ENCODE results near the gene DDI1.
"Not testable (repeated sequence)": the region's sequence is repeated elsewhere in the genome, so short reads cannot be mapped to it uniquely, and the experiment has no call there.

The DDI1 gene

GRCh38 chr11:104043142-104043541 is 6.7 kb downstream of the DDI1 start:
- FAIRE-seq, result no peak

DNA sequence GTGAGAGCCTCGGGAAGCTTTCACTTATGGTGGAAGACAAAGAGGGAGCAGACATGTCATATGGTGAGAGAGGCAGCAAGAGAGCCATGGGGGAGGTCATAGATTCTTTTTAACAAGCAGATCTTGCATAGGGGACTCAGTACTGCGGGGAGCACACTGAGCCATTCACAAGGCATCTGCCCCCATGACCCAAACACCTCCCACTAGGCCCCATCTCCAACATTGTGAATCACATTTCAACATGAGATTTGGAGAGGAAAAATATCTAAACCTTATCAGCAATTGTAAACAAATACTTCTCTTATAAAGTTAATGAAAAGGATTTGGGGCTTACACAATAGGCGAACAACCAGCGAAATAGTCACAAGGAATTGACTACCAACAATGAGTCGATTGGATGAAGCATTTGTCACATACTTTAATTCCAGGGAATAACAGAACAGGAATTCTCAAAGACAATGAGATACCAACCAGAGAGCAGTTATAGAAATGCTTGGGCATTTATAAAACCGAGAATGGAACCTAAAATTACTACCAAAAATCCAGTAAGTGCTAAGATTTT is 7.3 kb downstream of the DDI1 start:
- FAIRE-seq, result no peak

DNA sequence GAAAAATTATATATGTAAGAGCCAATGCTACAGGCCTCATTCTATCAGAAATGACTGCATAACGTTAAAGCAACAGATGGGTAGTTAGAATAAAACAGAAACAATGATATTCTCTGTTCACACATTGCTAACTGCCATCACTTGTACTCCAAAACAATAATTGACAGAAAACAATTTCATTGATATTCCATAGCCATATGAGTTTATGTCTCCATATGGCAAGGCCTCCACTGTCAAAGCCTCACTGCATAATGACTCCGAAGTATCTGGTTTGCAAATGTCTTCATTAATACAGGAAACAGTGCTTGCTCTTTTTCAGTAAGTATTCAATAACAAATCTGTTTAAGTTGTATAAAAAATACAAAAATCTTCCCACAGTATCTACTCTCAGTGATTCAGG is 9.9 kb downstream of the DDI1 start:
- FAIRE-seq, result no peak

DNA sequence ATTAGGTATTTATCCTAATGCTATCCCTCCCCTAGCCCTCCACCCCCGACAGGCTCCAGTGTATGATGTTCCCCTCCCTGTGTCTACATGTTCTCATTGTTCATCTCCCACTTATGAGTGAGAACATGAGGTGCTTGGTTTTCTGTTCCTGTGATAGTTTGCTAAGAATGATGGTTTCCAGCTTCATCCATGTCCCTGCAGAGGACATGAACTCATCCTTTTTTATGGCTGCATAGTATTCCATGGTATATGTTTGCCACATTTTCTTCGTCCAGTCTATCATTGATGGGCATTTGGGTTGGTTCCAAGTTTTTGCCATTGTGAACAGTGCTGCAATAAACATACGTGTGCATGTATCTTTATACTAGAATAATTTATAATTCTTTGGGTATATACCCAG is 10.4 kb downstream of the DDI1 start:
- FAIRE-seq, result not testable (repeated sequence)

- FAIRE-seq, result no peak
These were observed 12.7 kb downstream of the DDI1 start for GRCh38 chr11:104049116-104049515.

DNA sequence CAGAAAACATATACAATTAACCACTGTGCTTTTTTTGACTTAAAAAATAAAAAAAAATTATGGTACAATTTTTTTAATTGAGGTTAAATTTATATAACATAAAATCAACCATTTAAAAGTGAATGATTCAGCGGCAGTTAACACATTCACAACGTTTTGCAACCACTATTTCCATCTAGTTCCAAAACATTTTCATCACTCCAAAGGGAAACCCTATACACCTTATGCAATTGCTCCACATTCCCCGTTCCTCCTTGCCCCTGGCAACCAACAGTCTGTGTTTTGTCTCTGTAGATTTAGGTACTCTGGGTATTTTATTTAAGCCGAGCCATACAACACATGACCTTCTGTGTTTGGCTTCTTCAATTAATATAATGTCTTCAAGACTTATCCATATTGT is 15.3 kb downstream of the DDI1 start:
- FAIRE-seq, result no peak

- FAIRE-seq, result no peak
These were observed 17.5 kb downstream of the DDI1 start for GRCh38 chr11:104053743-104054478.

GRCh38 chr11:104054911-104055529 is 18.6 kb downstream of the DDI1 start:
- FAIRE-seq, result no peak

GRCh38 chr11:104055596-104055995 is 19.2 kb downstream of the DDI1 start:
- FAIRE-seq, result no peak

- no peak for FAIRE-seq
These were observed 21.5 kb downstream of the DDI1 start for GRCh38 chr11:104057908-104058307.

DNA sequence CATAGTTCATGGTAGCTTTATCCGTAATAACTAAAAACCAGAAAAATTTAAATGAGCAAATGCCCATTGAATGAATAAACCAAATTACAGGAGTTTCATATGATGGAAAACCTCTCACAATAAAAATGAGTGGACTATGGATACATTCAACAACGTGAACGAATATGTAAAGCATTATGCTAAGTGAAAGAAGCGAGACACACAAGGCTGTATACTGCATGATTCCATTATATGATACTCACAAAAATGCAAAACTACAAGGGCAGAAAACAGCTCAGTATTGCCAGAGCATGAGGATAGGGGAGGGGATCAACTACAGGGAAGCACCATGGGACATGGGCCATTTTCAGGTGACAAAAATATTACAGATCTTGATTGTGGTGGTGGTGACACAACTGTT is 22.2 kb downstream of the DDI1 start:
- no peak for FAIRE-seq

DNA sequence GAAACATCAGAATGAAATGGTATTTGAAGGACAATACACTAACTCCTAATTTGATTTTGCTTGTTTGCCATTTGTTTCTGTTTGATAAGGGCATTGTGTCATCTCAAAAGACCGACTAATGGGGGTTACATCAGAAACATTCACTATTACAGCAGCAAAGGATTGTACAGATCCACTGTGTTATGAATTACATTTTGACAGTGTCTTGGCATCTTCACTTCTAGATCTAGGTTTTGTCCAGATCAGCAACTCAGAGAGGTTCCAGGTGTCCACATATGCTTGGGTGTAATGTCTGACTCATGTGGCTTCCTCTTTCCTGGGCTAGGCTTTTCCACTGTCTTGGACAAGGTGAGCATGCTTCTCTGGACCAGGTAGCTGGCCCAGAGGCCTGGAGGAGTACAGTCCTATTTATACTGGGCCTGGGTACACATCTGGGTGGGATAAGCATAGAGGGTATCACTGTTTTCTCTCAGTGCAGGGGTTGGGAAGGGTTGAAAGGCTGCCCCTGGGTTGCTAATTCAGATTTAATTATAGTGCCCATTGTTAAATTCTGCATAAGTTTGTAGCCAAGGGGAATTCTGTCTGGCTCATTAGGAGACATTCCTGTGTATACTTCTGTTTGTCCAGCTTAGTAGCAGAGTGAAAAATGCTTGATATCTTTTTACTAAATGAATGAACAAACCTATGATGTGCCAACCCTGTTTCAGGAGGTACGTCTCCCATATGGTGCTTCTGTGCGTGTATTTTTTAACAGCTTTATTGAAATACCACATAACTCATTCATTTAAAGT is 23.8 kb downstream of the DDI1 start:
- FAIRE-seq, result no peak

DNA sequence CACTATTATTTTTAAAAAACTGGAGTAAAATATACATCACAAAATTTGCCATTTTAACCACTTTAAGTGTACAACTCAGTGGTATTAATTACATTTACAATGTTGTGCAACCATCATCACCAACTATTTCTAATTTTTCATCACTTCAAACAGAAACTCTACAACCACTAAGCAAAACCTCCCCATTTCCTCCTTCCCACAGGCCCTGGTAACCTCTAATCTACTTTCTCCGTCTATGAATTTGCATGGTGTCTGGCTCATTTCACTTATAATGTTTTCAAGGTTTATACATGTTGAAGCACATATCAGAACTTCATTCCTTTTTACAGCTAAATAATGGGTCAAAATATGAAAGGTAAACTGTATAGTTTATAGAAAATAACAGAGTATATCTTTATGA is 24.4 kb downstream of the DDI1 start:
- FAIRE-seq, result no peak

GRCh38 chr11:104061853-104062521 is 25.5 kb downstream of the DDI1 start:
- no peak for FAIRE-seq

DNA sequence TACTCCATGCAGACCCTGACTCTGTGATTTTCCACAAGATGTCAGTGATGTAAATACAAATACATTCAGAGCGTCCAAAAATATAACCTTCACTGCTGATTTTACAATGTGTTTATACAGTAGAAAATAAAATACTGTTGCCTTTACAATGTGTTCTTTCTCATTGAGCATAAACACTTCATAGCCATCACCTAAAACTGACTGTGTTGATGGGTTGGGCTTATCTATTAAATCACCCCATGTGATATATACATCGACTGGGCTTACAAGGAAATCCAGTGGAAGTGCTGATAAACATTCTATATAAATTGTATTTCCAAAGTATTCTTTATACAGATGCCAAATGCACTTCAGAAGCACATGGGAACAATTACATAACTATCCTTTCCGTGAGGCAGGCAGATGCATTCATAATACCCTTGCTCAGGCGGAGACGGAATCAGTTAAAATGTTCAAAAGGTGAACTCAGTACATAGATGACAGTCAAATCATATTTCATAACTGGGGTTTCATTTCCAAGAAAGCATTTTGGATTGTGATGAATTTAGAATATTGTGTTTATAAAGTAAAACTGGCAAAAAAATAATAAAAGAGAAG is 27.7 kb downstream of the DDI1 start:
- FAIRE-seq, result no peak

- no peak for FAIRE-seq
These were observed 31.1 kb downstream of the DDI1 start for GRCh38 chr11:104067534-104067933.

DNA sequence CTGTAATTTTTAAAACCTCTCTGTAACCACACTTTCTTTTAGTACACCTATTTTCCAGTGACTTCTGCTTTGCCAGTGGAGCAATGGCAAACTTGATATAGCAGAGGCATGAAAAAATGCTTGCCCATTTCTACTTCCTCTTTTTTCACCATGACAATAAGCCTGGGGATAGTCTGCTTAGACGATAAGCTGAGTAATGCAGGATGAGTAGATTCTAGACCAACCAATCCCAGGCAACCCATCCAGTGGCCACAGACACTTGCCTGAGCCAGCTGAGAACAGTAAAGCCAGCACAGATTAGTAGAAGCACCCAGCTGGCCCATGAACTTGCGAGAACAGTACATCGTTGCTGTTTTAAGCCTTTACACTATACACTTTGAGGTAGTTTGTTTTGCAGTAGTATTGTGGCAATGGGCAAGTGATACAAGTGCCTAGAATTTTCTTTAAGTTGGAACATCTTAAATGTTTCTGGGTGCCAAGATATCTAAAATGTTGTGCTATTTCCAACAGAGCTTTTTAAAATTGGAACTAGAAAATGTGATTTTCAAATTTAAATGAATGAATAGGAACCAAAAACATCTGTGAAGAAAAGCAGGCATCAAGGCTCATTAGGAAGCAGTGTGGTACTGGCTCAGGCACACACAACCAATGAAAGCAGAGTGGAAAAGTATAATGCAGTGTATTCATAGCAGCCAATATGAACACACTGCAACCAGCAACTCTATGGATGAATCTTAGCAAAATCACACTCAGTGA is 37.7 kb downstream of the DDI1 start:
- no peak for FAIRE-seq

DNA sequence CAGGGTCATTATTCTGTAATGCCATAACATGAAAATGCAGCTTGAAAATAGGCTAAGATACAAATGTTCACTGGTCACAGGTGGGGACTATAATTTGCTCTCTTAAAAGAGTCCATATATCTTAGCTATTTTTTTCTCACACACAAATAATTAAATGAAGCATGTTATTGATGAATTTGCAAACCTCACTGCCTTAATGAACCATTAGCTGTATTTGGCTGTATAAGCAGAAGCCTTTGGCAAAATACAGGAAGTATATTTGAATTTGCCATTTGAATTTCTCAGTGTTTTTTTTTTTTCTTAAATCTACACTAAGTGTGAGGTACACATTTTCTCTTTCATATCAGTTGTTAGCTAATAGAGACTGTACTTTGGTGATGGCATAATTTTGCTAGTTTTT is 38.7 kb downstream of the DDI1 start:
- no peak for FAIRE-seq

DNA sequence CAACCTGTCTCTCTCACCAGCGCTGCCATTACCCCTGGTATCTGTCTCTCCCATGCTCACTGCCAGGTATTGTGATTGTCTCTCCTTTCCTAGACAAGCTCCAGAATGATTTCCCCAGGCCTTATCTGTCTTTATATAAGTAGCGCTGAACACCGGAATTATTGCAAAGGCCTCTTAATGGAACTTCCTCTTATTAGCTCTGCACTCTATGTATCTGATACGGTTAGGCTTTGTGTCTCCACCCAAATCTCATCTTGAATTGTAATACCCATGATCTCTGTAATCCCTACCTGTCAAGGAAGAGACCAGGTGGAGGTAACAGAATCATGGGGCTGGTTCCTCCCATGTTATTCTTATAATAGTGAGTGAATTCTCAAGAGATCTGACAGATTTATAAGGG is 39.3 kb downstream of the DDI1 start:
- FAIRE-seq, result no peak

GRCh38 chr11:104076455-104076854 is 40.0 kb downstream of the DDI1 start:
- no peak for FAIRE-seq

- FAIRE-seq, result no peak
These were observed 41.8 kb downstream of the DDI1 start for GRCh38 chr11:104078245-104078644.

GRCh38 chr11:104078995-104079394 is 42.6 kb downstream of the DDI1 start:
- FAIRE-seq, result no peak

Measured in TTC549 (cell line).